ENCODE data around the gene CYP27B1.
"Not testable (repeated sequence)": the region's sequence is repeated elsewhere in the genome, so short reads cannot be mapped to it uniquely, and the experiment has no call there.

CYP27B1 gene

DNA sequence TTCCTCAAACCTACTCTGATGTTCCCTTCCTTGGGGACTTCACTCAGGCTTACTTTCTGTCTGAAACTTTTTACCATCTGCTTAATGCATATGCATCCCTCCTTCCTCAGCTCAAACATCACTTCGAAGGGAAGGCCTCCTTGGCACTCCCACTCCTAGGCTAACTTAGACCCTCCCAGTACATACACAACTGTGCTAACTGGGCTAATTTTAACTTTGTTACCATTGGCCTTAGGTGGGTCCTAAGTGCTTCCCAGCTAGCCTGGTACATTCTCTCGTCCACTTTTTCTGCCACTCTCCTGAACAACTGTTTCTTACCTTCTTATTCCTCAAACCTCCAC lies 9.3 kb upstream of the CYP27B1 start:
- POLR2A ChIA-PET: no interaction called here

DNA sequence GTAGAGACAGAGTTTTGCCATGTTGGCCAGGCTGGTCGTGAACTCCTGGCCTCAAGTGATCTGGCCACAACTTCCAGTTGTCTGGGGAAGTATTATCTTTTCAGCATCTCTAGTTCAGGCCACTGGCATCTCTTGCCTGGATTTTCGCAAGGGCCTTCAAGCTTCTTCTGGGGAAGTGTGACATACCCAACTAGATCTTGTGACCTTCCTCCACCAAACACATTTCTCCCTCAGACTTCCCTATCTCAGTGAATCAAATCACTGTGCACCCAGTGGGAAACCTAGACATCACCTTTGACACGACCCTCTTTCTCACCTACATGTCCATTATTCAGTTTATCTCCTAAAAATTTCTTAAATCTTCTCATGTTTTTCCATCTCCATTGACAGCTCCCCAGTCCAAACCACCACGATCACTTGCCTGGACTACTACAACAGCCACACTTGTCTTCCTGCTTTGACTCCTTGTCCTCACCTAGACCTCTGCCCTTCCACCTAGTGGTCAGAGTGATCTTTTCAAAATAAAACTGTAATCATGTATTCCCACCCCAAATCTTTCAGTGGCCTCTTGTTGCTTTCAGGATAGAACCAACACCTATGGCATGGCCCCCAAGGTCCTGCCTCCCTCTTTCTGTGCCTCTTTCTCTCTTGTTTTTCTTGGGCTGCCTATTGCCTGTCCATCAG lies 8.8 kb upstream of the CYP27B1 start:
- ChIA-PET POLR2A (no interaction called here), CTCF (interaction anchor here (0.8 to 4.1 kb wide), 5 partner anchors 7 to 22 kb away, joined by 3 to 39 read pairs (median 3); partner anchors contain the start of gene TSFM)
- TF ChIP-seq, protein P1, sequence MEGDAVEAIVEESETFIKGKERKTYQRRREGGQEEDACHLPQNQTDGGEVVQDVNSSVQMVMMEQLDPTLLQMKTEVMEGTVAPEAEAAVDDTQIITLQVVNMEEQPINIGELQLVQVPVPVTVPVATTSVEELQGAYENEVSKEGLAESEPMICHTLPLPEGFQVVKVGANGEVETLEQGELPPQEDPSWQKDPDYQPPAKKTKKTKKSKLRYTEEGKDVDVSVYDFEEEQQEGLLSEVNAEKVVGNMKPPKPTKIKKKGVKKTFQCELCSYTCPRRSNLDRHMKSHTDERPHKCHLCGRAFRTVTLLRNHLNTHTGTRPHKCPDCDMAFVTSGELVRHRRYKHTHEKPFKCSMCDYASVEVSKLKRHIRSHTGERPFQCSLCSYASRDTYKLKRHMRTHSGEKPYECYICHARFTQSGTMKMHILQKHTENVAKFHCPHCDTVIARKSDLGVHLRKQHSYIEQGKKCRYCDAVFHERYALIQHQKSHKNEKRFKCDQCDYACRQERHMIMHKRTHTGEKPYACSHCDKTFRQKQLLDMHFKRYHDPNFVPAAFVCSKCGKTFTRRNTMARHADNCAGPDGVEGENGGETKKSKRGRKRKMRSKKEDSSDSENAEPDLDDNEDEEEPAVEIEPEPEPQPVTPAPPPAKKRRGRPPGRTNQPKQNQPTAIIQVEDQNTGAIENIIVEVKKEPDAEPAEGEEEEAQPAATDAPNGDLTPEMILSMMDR (IDR thresholded peaks at IDR 0.05; ENCODE audit: control extremely low read depth, extremely low read depth, low read depth, missing control alignments): no peak
- no peak for DNase-seq (ENCODE audit: extremely low spot score)

More for the DNA sequence above, 9.3 kb upstream of the CYP27B1 start:
- DNase-seq (ENCODE audit: extremely low spot score): no peak
- TF ChIP-seq, protein P1 (IDR thresholded peaks at IDR 0.05; ENCODE audit: control extremely low read depth, extremely low read depth, low read depth, missing control alignments): no peak
- CTCF ChIA-PET: interaction anchor here (1.1 to 3.4 kb wide), 2 partner anchors 17 to 20 kb away, joined by 3 to 19 read pairs; no protein-coding TSS in a partner anchor

DNA sequence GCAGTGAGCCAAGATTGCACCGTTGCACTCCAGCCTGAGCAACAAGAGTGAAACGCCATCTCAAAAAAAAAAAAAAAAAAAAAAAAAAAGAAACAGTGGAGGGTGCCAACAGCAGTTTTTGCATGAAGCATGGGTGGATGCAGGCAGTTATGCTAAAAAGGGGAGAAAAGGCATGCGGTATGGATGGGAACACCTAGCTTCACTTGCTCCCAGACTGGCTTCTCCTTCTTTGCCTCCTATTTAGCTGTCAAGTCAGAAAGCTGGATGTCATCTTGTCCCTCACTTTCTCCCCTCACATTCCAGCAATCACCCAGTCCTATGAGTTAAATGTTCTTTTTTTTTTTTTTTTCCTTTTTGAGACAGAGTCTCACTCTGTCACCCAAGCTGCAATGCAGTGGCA lies 8.2 kb upstream of the CYP27B1 start:
- CTCF ChIA-PET: interaction anchor here (0.8 to 4.1 kb wide), 5 partner anchors 8 to 22 kb away, joined by 3 to 39 read pairs (median 3); partner anchors contain the start of gene TSFM
- POLR2A ChIA-PET: no interaction called here
- TF ChIP-seq, protein P1 (IDR thresholded peaks at IDR 0.05; ENCODE audit: control extremely low read depth, extremely low read depth, low read depth, missing control alignments): no peak
- DNase-seq (ENCODE audit: extremely low spot score): no peak

DNA sequence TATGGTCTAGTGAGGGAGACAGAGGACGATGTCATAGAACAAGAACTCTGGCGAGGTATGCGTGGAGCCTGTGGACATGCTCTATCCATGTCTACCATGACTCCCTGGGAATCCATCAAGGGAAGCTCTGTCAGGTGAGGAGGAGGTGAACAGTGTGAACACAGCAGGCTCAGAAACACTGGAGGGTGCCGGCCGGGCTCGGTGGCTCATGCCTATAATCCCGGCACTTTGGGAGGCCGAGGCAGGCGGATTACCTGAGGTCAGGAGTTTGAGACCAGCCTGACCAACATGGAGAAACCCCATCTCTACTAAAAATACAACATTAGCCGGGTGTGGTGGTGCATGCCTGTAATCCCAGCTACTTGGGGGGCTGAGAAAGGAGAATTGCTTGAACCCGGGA lies 7.8 kb upstream of the CYP27B1 start:
- DNase-seq (ENCODE audit: extremely low spot score); POLR2A ChIA-PET: not testable (repeated sequence)
- CTCF ChIA-PET: interaction anchor here (0.8 to 4.1 kb wide), 4 partner anchors 8 to 23 kb away, joined by 3 to 39 read pairs (median 11); partner anchors contain the start of gene TSFM

DNA sequence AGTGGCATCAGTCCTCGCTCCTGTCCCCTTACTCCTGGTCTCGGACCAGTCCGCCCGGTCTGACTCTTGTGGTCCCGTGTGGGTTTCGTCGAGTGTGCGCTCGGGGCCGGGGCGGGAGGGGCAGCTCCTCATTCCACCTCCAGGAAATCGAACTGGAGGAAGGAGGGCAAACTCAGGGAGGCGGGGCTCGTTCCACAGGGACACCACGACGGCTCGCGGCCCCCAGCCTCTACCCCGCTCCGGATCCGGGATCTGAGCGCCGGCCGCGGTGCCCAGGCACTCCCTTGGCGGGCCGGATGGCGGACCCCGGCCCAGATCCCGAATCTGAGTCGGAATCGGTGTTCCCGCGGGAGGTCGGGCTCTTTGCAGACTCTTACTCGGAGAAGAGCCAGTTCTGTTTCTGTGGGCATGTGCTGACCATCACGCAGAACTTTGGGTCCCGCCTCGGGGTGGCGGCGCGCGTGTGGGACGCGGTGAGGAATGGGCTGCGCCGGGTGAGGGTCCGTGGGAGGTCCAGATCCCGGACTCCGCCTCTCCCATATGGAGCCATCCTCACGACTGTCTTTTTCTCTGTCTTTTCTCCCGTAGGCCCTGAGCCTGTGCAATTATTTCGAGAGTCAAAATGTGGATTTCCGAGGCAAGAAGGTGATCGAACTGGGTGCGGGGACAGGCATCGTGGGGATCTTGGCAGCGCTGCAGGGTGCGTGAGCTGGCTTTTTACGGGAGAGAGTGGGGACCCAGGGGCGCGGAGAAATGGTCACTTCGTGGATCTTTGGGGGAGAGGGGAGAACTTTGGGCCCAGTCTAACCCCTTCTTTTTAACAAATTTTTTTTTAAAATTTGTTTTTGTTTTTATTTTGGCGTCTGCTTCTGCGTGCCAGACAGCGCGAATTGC lies 5.8 kb upstream of the CYP27B1 start, which contains the start of gene EEF1AKMT3:
EEF1AKMT3 (plus strand) TSS at position 186 of the 894 bp plus-strand sequence; CDS start at position 297, 111 bp downstream.
- ChIA-PET CTCF (interaction anchor here (0.8 to 4.1 kb wide), 5 partner anchors 10 to 46 kb away, joined by 3 to 39 read pairs (median 6); partner anchors contain the start of genes AVIL and TSFM), POLR2A (interaction anchor here (0.8 to 0.9 kb wide), 2 partner anchors 10 to 28 kb away, joined by 3 to 4 read pairs; partner anchors contain the start of genes TSFM and TSPAN31)
- TF ChIP-seq, protein P1 (IDR thresholded peaks at IDR 0.05; ENCODE audit: control extremely low read depth, extremely low read depth, low read depth, missing control alignments): no peak
- peak; percentile 57 for DNase-seq (ENCODE audit: extremely low spot score)

DNA sequence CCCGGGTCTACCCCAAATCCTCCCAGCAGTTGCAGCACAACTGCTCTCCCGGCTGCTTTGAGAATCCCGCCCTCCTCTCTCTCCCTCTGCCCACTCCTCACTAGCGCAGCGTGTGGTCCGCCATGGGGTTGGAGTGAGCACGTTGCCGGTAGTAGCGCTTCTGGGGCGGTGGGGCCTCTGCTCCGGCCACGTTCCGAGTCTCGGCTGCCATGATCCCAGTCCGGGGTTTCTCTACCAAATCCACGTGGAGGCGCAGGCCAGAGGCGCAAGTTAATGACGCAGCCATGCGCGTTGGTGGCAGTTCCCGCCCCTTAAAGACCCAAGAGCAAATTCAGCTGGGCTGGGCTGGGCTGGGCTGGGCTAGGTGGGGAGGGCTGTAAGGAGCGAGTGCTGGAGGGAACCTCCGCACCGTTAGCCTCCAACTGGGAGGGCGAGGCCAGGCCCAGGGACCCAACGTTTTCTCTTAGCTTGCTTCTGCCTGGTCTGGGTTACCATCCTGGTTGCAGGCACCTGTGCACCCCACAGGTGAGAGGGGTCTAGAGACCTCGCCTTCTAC lies 5.1 kb upstream of the CYP27B1 start, which contains the start of gene METTL1:
METTL1 (minus strand) TSS at position 233 of the 556 bp plus-strand sequence; CDS start at position 211, 22 bp downstream.
- ChIA-PET CTCF (interaction anchor here (0.8 to 4.1 kb wide), 5 partner anchors 11 to 47 kb away, joined by 3 to 39 read pairs (median 6); partner anchors contain the start of genes AVIL and TSFM), POLR2A (interaction anchor here (0.8 to 0.9 kb wide), 2 partner anchors 11 to 27 kb away, joined by 3 to 4 read pairs; partner anchors contain the start of genes TSFM and TSPAN31)
- TF ChIP-seq, protein P1 (IDR thresholded peaks at IDR 0.05; ENCODE audit: control extremely low read depth, extremely low read depth, low read depth, missing control alignments): no peak
- peak; percentile 96 for DNase-seq (ENCODE audit: extremely low spot score)
